GM12801 (cell line): Measurements from ENCODE around the gene DIRAS1.

ENCODE experiments used
- TF ChIP-seq, protein P1 (sequence below): IDR thresholded peaks from one replicate; pipeline ENCODE4 v1.5.1; 2011; ENCODE audit warnings: control low read depth; ENCODE audit not compliant: insufficient read length; ENCODE audit errors: extremely low read depth

The DIRAS1 gene

GRCh38 chr19:2765376-2765775 lies 44.2 kb upstream of the DIRAS1 start:
- TF ChIP-seq, protein P1, sequence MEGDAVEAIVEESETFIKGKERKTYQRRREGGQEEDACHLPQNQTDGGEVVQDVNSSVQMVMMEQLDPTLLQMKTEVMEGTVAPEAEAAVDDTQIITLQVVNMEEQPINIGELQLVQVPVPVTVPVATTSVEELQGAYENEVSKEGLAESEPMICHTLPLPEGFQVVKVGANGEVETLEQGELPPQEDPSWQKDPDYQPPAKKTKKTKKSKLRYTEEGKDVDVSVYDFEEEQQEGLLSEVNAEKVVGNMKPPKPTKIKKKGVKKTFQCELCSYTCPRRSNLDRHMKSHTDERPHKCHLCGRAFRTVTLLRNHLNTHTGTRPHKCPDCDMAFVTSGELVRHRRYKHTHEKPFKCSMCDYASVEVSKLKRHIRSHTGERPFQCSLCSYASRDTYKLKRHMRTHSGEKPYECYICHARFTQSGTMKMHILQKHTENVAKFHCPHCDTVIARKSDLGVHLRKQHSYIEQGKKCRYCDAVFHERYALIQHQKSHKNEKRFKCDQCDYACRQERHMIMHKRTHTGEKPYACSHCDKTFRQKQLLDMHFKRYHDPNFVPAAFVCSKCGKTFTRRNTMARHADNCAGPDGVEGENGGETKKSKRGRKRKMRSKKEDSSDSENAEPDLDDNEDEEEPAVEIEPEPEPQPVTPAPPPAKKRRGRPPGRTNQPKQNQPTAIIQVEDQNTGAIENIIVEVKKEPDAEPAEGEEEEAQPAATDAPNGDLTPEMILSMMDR = no peak

DNA sequence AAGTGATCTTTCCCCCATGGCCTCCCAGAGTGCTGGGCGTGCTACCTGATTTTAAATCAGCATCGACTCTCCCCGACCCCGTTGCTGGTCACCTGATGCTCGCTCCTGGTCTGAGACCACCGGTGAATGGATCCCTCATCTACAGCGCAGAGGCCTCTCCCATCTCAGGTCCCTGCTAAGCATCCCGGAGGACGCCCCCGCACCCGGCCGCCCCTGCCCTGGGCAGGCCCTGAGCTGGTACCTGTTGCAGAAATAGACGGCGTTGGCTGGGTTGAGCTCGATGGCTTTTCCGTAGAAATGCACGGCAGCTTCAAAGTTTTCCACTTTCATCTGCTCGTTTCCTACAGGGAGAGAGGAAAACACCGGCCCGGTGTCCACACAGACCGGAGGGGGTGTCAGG lies 43.8 kb upstream of the DIRAS1 start:
- TF ChIP-seq, protein P1 = no peak

- TF ChIP-seq, protein P1 = no peak
Observed at GRCh38 chr19:2763687-2764086, 42.5 kb upstream of the DIRAS1 start.

GRCh38 chr19:2762783-2763496 lies 41.8 kb upstream of the DIRAS1 start:
- TF ChIP-seq, protein P1 = no peak

DNA sequence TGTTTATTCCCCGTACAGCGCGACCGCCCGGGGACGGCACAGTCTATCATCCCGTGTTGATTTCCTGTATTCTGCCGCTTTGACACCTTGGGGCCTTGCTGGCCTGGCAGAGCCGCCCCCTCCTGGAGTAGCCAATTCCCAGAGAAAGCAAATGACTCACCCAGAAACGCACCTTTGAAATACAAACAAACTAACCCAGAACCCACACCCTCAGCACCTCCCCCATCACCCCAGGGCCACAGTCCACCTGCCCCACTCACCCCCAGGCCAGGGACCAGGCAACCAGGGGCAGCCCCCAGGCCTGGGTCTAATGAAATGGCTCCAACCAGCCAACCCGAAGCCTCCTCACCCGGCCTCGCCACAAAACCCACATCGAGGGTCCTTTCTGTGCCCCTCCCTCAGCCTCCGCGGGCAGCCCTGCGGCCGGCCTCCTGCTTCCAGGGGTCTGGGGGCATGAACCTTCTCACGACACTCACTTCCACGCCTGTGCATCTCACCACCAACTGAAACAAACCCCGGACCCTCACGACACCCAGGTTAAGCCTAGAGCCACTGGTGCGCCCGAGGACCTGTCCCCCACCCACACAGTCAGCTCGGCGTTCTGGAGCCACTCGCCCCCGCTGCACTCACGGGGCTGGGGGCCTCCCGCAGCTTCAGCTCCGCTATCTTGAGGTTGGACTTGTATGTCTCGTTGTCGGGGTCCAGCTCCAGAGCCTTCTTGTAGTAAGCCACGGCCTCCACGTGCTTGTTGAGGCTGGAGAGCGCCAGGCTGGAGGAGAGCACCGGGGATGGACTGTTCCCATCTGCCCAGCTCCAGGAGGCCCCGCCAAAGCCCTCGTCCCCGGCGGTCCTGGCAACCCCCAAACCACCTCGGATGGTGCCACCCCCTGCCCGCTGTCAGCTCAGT lies 41.0 kb upstream of the DIRAS1 start:
- TF ChIP-seq, protein P1 = no peak

- TF ChIP-seq, protein P1 = no peak
Observed at GRCh38 chr19:2761309-2761677, 40.1 kb upstream of the DIRAS1 start.

DNA sequence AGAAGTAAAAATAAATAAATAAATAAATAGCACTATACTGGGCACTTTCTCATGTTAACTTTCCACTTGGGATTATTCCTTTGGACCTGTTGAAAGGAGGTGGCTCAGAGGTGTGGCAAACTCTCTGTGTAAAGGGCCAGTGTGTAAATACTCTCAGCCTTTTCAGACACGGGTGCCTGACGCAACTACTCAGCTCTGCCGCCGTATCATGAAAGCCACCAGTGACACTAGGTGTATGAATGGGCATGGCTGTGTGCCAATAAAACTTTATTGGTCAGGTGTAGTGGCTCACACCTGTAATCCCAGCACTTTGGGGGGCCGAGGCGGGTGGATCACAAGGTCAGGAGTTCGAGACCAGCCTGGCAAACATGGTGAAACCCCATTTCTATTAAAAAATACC lies 38.8 kb upstream of the DIRAS1 start:
- TF ChIP-seq, protein P1 = no peak
